SU-DHL-6 (cell line): ENCODE measurements around the gene PCLO.

Experiments used
- H2AFZ ChIP-seq: fragments of 200-600 bp; sonication (generic); 2 replicates; pipeline ENCODE4 v1.6.1; 2014; ENCODE audit warnings: low read depth, mild to moderate bottlenecking, moderate library complexity, mixed read lengths, antibody characterized with exemption, low read length; ENCODE audit not compliant: severe bottlenecking
- H3F3A ChIP-seq: fragments of 200-600 bp; shearing (Covaris generic); 2 replicates; pipeline ENCODE4 v1.6.0; 2016; ENCODE audit warnings: antibody characterized with exemption, mild to moderate bottlenecking; ENCODE audit not compliant: insufficient read depth
- H3K27ac ChIP-seq: fragments of 200-600 bp; sonication (generic); 2 replicates; pipeline ENCODE4 v1.5.1; 2016; ENCODE audit warnings: low read depth, mild to moderate bottlenecking, low read length, moderate library complexity, mixed read lengths
- H3K27me3 ChIP-seq: fragments of 200-600 bp; sonication (generic), shearing (Covaris generic); 2 replicates; pipeline ENCODE4 v1.6.0; 2014; ENCODE audit warnings: mild to moderate bottlenecking, low read length
- H3K36me3 ChIP-seq: fragments of 200-600 bp; sonication (generic); 2 replicates; pipeline ENCODE4 v1.6.1; 2014; ENCODE audit warnings: mild to moderate bottlenecking, low read length, mixed read lengths
- H3K4me2 ChIP-seq: fragments of 300-600, 200-600 bp; shearing (Covaris generic), sonication (generic); 2 replicates; pipeline ENCODE4 v1.6.0; 2014; ENCODE audit warnings: low read length, low read depth, mild to moderate bottlenecking; ENCODE audit not compliant: poor library complexity, severe bottlenecking
- H3K4me3 ChIP-seq: fragments of 200-600 bp; sonication (generic); 2 replicates; pipeline ENCODE4 v1.5.1; 2014; ENCODE audit warnings: antibody characterized with exemption, low read length, mild to moderate bottlenecking, mixed read lengths; ENCODE audit not compliant: insufficient read depth, poor library complexity, severe bottlenecking
- H3K79me2 ChIP-seq: fragments of 200-600 bp; sonication (generic); 2 replicates; pipeline ENCODE4 v1.6.1; 2014; ENCODE audit warnings: mild to moderate bottlenecking, low read length, moderate library complexity; ENCODE audit not compliant: insufficient read depth
- H3K9ac ChIP-seq: fragments of 200-600 bp; sonication (generic); 2 replicates; pipeline ENCODE4 v1.7.0; 2014; ENCODE audit warnings: mild to moderate bottlenecking, low read length
- H3K9me2 ChIP-seq: fragments of 200-600 bp; sonication (generic); replicated peaks from 2 replicates; pipeline ENCODE4 v1.6.1; 2014; ENCODE audit warnings: low read length; ENCODE audit not compliant: insufficient read depth
- H3K9me3 ChIP-seq: fragments of 200-600 bp; sonication (generic); 2 replicates; pipeline ENCODE4 v1.6.1; 2014; ENCODE audit warnings: low read length, mixed read lengths; ENCODE audit not compliant: insufficient read depth
- H4K20me1 ChIP-seq: fragments of 200-600 bp; sonication (generic); 2 replicates; pipeline ENCODE4 v1.6.1; 2014; ENCODE audit warnings: low read depth, mild to moderate bottlenecking, antibody characterized with exemption, low read length, moderate library complexity, mixed read lengths
- EZH2phosphoT487 ChIP-seq: fragments of 200-600 bp; sonication (generic), shearing (Covaris generic); conservative IDR thresholded peaks from 2 replicates; pipeline ENCODE4 v1.6.1; 2018; ENCODE audit warnings: mild to moderate bottlenecking, antibody characterized with exemption, low read length, moderate library complexity, mixed read lengths
- TF ChIP-seq, protein P1 (sequence below): fragments of 200-600 bp; sonication (generic); IDR thresholded peaks from one replicate; pipeline ENCODE4 v1.5.1; 2017; ENCODE audit warnings: antibody characterized with exemption, mild to moderate bottlenecking, low read length, moderate library complexity; ENCODE audit not compliant: insufficient read depth, poor library complexity, severe bottlenecking

PCLO gene

DNA sequence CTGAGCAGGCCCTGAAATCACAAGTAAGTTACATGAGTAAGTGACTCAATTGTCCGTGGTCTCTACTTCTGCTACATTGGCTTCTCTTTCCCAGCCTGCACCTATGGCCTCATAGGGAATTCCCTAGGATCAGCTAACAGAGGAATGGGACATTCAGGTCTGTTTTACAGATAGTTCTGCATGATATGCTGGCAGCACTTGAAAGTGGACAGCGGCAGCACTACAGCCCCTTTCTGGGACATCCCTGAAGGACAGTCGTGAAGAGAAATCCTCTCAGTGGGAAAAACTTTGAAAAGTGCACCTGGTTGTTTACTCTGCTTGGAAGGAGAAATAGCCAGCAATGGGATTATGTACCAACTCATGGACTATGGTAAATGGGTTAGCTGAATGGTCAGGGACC lies 426.1 kb downstream of the PCLO start:
- no peak overlapping the region for H3K27ac ChIP-seq
- H3K9me2 ChIP-seq: no peaks in the 10 kb centered on the region
- H2AFZ ChIP-seq: no peak overlapping the region
- no peak overlapping the region for H3K4me3 ChIP-seq
- no peaks in the 10 kb centered on the region for H3K36me3 ChIP-seq
- no peak overlapping the region for H3K4me2 ChIP-seq
- H3K27me3 ChIP-seq: no peaks in the 10 kb centered on the region
- no peaks in the 10 kb centered on the region for H3K9me3 ChIP-seq
- no peak overlapping the region for H3K9ac ChIP-seq
- H3F3A ChIP-seq: no peaks in the 10 kb centered on the region
- H3K79me2 ChIP-seq: no peaks in the 10 kb centered on the region
- TF ChIP-seq, protein P1, sequence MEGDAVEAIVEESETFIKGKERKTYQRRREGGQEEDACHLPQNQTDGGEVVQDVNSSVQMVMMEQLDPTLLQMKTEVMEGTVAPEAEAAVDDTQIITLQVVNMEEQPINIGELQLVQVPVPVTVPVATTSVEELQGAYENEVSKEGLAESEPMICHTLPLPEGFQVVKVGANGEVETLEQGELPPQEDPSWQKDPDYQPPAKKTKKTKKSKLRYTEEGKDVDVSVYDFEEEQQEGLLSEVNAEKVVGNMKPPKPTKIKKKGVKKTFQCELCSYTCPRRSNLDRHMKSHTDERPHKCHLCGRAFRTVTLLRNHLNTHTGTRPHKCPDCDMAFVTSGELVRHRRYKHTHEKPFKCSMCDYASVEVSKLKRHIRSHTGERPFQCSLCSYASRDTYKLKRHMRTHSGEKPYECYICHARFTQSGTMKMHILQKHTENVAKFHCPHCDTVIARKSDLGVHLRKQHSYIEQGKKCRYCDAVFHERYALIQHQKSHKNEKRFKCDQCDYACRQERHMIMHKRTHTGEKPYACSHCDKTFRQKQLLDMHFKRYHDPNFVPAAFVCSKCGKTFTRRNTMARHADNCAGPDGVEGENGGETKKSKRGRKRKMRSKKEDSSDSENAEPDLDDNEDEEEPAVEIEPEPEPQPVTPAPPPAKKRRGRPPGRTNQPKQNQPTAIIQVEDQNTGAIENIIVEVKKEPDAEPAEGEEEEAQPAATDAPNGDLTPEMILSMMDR: no peak
- no peak for TF ChIP-seq EZH2phosphoT487
- H4K20me1 ChIP-seq: no peaks in the 10 kb centered on the region

- no peaks in the 10 kb centered on the region for H3F3A ChIP-seq
- H3K4me3 ChIP-seq: no peak overlapping the region
- H4K20me1 ChIP-seq: no peaks in the 10 kb centered on the region
- H3K27ac ChIP-seq: no peak overlapping the region
- no peaks in the 10 kb centered on the region for H3K27me3 ChIP-seq
- H3K9me2 ChIP-seq: no peaks in the 10 kb centered on the region
- H3K9ac ChIP-seq: no peak overlapping the region
- H3K36me3 ChIP-seq: no peaks in the 10 kb centered on the region
- no peaks in the 10 kb centered on the region for H3K79me2 ChIP-seq
- TF ChIP-seq, protein P1: no peak
- no peak for TF ChIP-seq EZH2phosphoT487
- H2AFZ ChIP-seq: no peak overlapping the region
- H3K4me2 ChIP-seq: no peak overlapping the region
- no peaks in the 10 kb centered on the region for H3K9me3 ChIP-seq
Observed at GRCh38 chr7:82732677-82733076, 430.0 kb downstream of the PCLO start.

GRCh38 chr7:82729172-82730030 lies 433.3 kb downstream of the PCLO start:
- Histone ChIP-seq H3K27me3 (no peaks in the 10 kb centered on the region), H2AFZ (no peak overlapping the region), H4K20me1 (no peaks in the 10 kb centered on the region), H3K4me2 (no peak overlapping the region), H3K27ac (no peak overlapping the region), H3K9ac (no peak overlapping the region), H3K36me3 (no peaks in the 10 kb centered on the region), H3K9me2 (no peaks in the 10 kb centered on the region), H3F3A (no peaks in the 10 kb centered on the region), H3K79me2 (no peaks in the 10 kb centered on the region), H3K4me3 (no peak overlapping the region), H3K9me3 (no peaks in the 10 kb centered on the region)
- no peak for TF ChIP-seq EZH2phosphoT487
- TF ChIP-seq, protein P1: peak; percentile 58
